Esophagus squamous epithelium (tissue), 4 donors: ENCODE results near the gene P2RY6.

Experiments
- POLR2A ChIP-seq, 4 donors: fragments of 450-650 bp; IDR thresholded peaks; one replicate each; pipeline ENCODE4 v1.6.1; 2017; ENCODE audit warnings: antibody characterized with exemption in 4 of 4, mild to moderate bottlenecking in 4 of 4, moderate library complexity in 3 of 4
- TF ChIP-seq, protein P1 (sequence below), 6 experiments: fragments of 450-650 bp in 4 of 6; fragments of 200-600 bp in 2 of 6; sonication (generic) in 2 of 6; IDR thresholded peaks; one replicate each; pipeline ENCODE4 v1.5.1; 2016 to 2019; ENCODE audit warnings: antibody characterized with exemption in 6 of 6, mild to moderate bottlenecking in 4 of 6, moderate library complexity in 4 of 6

DNA sequence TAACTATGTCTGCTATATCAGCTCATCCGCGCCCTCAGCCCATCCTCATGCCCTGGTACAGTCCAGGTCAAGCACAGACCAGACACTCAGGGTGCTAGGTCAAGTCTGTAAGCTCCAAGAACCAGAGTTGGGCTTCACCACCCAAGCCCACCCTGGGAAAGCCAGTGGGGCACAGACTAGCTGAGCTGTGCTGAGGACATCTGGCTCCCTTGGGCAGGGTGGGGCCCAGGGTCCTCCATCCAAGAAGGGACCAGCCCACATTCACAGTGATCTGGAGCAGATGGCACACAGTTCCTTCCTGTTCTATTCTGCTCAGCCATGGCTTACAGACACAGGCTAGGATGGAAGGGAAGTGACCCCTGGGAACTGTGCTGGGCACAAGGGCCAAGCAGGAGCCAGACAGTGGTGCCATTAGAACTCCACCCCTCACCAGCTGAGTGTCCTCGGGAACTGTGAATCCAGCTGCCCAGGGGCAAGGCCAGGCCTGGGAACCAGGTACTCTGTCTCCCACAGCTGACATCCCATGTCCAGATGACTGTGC lies 9.1 kb downstream of the P2RY6 start:
- TF ChIP-seq, protein P1, sequence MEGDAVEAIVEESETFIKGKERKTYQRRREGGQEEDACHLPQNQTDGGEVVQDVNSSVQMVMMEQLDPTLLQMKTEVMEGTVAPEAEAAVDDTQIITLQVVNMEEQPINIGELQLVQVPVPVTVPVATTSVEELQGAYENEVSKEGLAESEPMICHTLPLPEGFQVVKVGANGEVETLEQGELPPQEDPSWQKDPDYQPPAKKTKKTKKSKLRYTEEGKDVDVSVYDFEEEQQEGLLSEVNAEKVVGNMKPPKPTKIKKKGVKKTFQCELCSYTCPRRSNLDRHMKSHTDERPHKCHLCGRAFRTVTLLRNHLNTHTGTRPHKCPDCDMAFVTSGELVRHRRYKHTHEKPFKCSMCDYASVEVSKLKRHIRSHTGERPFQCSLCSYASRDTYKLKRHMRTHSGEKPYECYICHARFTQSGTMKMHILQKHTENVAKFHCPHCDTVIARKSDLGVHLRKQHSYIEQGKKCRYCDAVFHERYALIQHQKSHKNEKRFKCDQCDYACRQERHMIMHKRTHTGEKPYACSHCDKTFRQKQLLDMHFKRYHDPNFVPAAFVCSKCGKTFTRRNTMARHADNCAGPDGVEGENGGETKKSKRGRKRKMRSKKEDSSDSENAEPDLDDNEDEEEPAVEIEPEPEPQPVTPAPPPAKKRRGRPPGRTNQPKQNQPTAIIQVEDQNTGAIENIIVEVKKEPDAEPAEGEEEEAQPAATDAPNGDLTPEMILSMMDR (IDR thresholded peaks at IDR 0.05) = no peak
- TF ChIP-seq POLR2A (IDR thresholded peaks at IDR 0.05) = no peak
